NT2/D1 (cell line): ENCODE measurements around the gene RAB3C.

Experiments used
- DNase-seq: peaks from one replicate; pipeline ENCODE4 v3.0.0-alpha.2; 2011; ENCODE audit warnings: low read depth, low spot score
- H3K27me3 ChIP-seq: 2 replicates; pipeline ENCODE4 v1.6.0; 2011; ENCODE audit warnings: mild to moderate bottlenecking; ENCODE audit not compliant: insufficient read length, insufficient read depth
- H3K36me3 ChIP-seq: 2 replicates; pipeline ENCODE4 v1.6.1; 2011; ENCODE audit warnings: mild to moderate bottlenecking, low read length, mixed read lengths; ENCODE audit not compliant: insufficient read depth, insufficient read length
- H3K4me1 ChIP-seq: 2 replicates; pipeline ENCODE4 v1.5.1; 2011; ENCODE audit not compliant: insufficient read depth, insufficient read length
- H3K4me3 ChIP-seq: 2 replicates; pipeline ENCODE4 v1.5.1; 2011; ENCODE audit warnings: low read depth; ENCODE audit not compliant: insufficient read length
- H3K9ac ChIP-seq: 2 replicates; pipeline ENCODE4 v1.6.0; 2011; ENCODE audit warnings: low read depth; ENCODE audit not compliant: insufficient read length
- H3K9me3 ChIP-seq: 2 replicates; pipeline ENCODE4 v1.5.1; 2011; ENCODE audit warnings: mild to moderate bottlenecking, low read length; ENCODE audit not compliant: insufficient read depth
- SUZ12 ChIP-seq: IDR thresholded peaks from 2 replicates; pipeline ENCODE4 v1.6.1; 2011; ENCODE audit not compliant: insufficient read length, insufficient read depth; ENCODE audit errors: extremely low read depth
- YY1 ChIP-seq: IDR thresholded peaks from 2 replicates; pipeline ENCODE4 v1.6.1; 2011; ENCODE audit not compliant: insufficient read length, insufficient read depth
- ZNF274 ChIP-seq: IDR thresholded peaks from 2 replicates; pipeline ENCODE4 v1.6.1; 2011; ENCODE audit warnings: mild to moderate bottlenecking, low read depth, low read length

RAB3C gene

GRCh38 chr5:58735637-58736036 is 152.8 kb downstream of the RAB3C start:
- no peak for TF ChIP-seq YY1
- no peak for TF ChIP-seq SUZ12
- no peak for TF ChIP-seq ZNF274
- Histone ChIP-seq H3K4me1 (no peaks in the 10 kb centered on the region), H3K27me3 (no peaks in the 10 kb centered on the region), H3K9me3 (no peaks in the 10 kb centered on the region), H3K9ac (no peak overlapping the region), H3K4me3 (no peak overlapping the region), H3K36me3 (no peaks in the 10 kb centered on the region)
- DNase-seq, result no peak

DNA sequence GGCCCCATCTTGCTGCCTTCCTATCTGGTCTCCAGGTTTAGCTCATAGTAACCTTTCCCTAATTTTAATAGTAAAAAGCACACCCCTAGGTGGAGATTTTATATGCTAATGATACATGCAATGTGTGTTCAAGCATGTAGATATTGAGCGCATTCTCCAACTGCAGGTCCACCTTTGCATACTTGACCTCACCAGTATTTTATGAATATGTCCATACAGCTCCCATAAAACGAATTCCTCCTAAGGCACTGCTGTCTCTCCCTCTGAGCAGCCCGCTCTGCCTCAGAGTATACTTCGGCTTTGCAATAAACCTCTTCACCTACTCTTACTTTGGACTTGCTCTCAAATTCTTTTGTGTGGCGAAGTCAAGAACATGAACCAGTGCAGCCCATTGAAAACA is 153.3 kb downstream of the RAB3C start:
- DNase-seq, result no peak
- Histone ChIP-seq H3K4me1 (no peaks in the 10 kb centered on the region), H3K27me3 (no peaks in the 10 kb centered on the region), H3K36me3 (no peaks in the 10 kb centered on the region), H3K9me3 (no peaks in the 10 kb centered on the region), H3K4me3 (no peak overlapping the region), H3K9ac (no peak overlapping the region)
- TF ChIP-seq YY1, result no peak
- no peak for TF ChIP-seq ZNF274

GRCh38 chr5:58737671-58738070 is 154.8 kb downstream of the RAB3C start:
- no peaks in the 10 kb centered on the region for H3K36me3 ChIP-seq

DNA sequence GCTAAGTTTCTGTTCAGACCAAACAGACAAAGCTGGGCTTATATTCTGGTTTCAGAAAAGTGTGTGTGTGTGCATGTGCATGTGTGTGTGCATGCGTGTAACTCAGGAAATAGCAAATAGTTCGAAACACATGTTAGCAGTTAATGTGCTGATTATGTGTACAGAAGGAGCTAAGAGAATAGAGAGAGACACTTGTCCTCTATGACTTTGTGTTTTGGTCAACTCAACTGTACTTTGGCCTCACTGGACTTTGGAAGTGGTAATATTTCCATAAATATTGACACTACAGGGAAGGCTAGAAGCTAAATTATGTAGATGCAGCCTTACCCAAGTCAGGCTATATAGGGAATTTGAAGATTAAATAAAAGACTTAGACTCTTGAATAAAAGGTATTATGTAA is 155.5 kb downstream of the RAB3C start:
- H3K27me3 ChIP-seq, result no peaks in the 10 kb centered on the region
- TF ChIP-seq ZNF274 (no peak), SUZ12 (no peak), YY1 (no peak)
- H3K9ac ChIP-seq, result no peak overlapping the region
- DNase-seq, result no peak
- H3K36me3 ChIP-seq, result no peaks in the 10 kb centered on the region
- H3K9me3 ChIP-seq, result no peaks in the 10 kb centered on the region
- H3K4me3 ChIP-seq, result no peak overlapping the region
- H3K4me1 ChIP-seq, result no peaks in the 10 kb centered on the region

More at GRCh38 chr5:58737671-58738070, 154.8 kb downstream of the RAB3C start:
- no peak for TF ChIP-seq YY1
- TF ChIP-seq ZNF274, result no peak
- no peak for TF ChIP-seq SUZ12
- H3K4me3 ChIP-seq, result no peak overlapping the region
- no peaks in the 10 kb centered on the region for H3K27me3 ChIP-seq
- no peaks in the 10 kb centered on the region for H3K9me3 ChIP-seq
- H3K9ac ChIP-seq, result no peak overlapping the region
- no peak for DNase-seq
- no peaks in the 10 kb centered on the region for H3K4me1 ChIP-seq

- Histone ChIP-seq H3K36me3 (no peaks in the 10 kb centered on the region), H3K4me3 (no peak overlapping the region), H3K4me1 (no peaks in the 10 kb centered on the region), H3K9ac (no peak overlapping the region), H3K9me3 (no peaks in the 10 kb centered on the region), H3K27me3 (no peaks in the 10 kb centered on the region)
- TF ChIP-seq YY1 (no peak), ZNF274 (no peak), SUZ12 (no peak)
- no peak for DNase-seq
Observed at GRCh38 chr5:58739051-58739450, 156.2 kb downstream of the RAB3C start.

GRCh38 chr5:58740956-58741355 is 158.1 kb downstream of the RAB3C start:
- Histone ChIP-seq H3K36me3 (no peaks in the 10 kb centered on the region), H3K27me3 (no peaks in the 10 kb centered on the region), H3K4me1 (no peaks in the 10 kb centered on the region), H3K4me3 (no peak overlapping the region), H3K9me3 (no peaks in the 10 kb centered on the region), H3K9ac (no peak overlapping the region)
- TF ChIP-seq SUZ12 (no peak), YY1 (no peak), ZNF274 (no peak)
- no peak for DNase-seq

- no peaks in the 10 kb centered on the region for H3K27me3 ChIP-seq
- no peaks in the 10 kb centered on the region for H3K9me3 ChIP-seq
- TF ChIP-seq SUZ12, result no peak
Observed at GRCh38 chr5:58745350-58745749, 162.5 kb downstream of the RAB3C start.

GRCh38 chr5:58746321-58746720 is 163.4 kb downstream of the RAB3C start:
- DNase-seq, result no peak
- no peak for TF ChIP-seq YY1
- no peak for TF ChIP-seq ZNF274
- TF ChIP-seq SUZ12, result no peak
- no peak overlapping the region for H3K4me3 ChIP-seq

More at GRCh38 chr5:58745350-58745749, 162.5 kb downstream of the RAB3C start:
- Histone ChIP-seq H3K4me1 (no peaks in the 10 kb centered on the region), H3K9ac (no peak overlapping the region), H3K36me3 (no peaks in the 10 kb centered on the region), H3K4me3 (no peak overlapping the region)
- DNase-seq, result no peak

More at GRCh38 chr5:58746321-58746720, 163.4 kb downstream of the RAB3C start:
- no peaks in the 10 kb centered on the region for H3K9me3 ChIP-seq
- no peaks in the 10 kb centered on the region for H3K27me3 ChIP-seq
- H3K9ac ChIP-seq, result no peak overlapping the region
- H3K36me3 ChIP-seq, result no peaks in the 10 kb centered on the region
- no peaks in the 10 kb centered on the region for H3K4me1 ChIP-seq
